ENCODE data around the gene VAV3.

Gene VAV3

DNA sequence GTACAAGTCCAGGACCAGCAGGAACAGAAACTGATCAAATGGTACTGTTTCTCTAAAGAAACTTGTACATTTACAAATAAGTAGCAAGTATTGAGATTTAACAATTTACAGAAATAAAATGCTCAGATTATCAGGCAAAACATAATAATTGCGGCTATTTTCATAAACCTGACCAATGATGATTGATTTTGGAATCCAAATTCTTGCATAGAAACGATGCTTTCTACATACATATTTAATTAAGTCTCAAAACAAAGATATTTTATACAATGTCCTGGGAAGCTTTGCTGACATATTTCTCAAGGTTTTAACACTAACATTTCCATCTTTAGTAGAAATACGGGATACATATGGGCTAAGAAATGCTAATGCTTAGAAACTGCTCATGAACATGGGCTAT is 157.1 kb downstream of the VAV3 start:
- no peak overlapping the region for H3K4me3 ChIP-seq (ENCODE audit: low read depth, low read length)
- no peak for TF ChIP-seq CTCF (IDR thresholded peaks at IDR 0.05; ENCODE audit: low read depth, low read length)

DNA sequence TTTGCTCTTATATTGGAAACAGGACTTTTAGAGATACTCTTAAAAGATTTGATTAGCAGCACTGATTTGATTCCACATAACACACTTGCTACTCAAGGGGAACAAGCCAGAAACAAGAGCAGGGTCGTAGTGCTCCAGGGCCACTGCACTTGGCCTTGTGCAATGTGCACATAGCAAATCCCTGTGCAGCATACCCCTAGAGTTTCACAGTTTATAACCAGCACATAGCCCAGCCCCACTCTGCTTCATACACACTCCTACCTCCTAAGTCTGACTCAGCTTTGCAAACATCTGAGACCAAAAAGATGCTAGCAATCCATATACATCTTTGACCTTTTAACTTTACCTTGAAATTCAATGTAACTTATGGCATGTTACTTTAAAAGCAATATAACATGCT is 157.6 kb downstream of the VAV3 start:
- no peak for TF ChIP-seq CTCF (IDR thresholded peaks at IDR 0.05; ENCODE audit: low read depth, low read length)
- no peak overlapping the region for H3K4me3 ChIP-seq (ENCODE audit: low read depth, low read length)

DNA sequence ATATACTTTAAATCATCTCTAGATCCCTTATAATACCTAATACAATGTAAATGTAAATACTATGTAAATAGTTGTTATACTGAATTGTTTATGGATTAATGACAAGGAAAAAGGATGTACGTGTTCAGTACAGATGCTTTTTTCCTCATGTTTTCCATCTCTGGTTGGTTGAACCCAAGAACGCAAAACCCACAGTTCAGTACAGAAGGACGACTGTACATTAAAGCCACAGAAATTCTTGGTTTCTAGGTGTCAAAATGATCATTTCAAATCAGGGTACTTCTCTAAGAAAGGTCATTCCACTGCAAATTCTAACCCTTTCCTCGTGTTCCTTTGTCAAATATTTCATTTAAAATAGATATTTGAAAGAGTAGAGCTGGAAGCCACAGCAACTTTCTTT is 158.1 kb downstream of the VAV3 start:
- no peak overlapping the region for H3K4me3 ChIP-seq (ENCODE audit: low read depth, low read length)
- TF ChIP-seq CTCF (IDR thresholded peaks at IDR 0.05; ENCODE audit: low read depth, low read length), result no peak

GRCh38 chr1:107804741-107805140 is 160.2 kb downstream of the VAV3 start:
- TF ChIP-seq CTCF (IDR thresholded peaks at IDR 0.05; ENCODE audit: low read depth, low read length), result no peak
- no peak overlapping the region for H3K4me3 ChIP-seq (ENCODE audit: low read depth, low read length)

DNA sequence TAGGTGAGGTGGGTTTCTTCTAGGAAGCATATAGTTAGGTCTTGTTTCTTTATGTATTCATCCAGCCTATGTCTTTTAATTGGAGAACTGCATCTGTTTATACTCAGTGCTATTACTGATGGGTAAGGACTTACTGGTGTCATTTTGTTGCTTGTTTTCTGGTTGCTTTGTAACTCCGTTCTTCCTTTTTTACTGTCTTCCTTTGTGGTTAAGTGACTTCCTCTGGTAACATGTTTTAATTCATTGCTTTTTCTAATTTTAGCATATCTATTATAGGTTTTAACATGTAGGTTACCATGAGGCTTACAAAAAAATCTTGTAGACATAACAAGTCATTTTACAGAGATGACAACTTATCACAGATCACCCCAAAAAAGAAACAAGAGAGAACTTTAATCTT is 160.8 kb downstream of the VAV3 start:
- no peak for TF ChIP-seq CTCF (IDR thresholded peaks at IDR 0.05; ENCODE audit: low read depth, low read length)
- no peak overlapping the region for H3K4me3 ChIP-seq (ENCODE audit: low read depth, low read length)

DNA sequence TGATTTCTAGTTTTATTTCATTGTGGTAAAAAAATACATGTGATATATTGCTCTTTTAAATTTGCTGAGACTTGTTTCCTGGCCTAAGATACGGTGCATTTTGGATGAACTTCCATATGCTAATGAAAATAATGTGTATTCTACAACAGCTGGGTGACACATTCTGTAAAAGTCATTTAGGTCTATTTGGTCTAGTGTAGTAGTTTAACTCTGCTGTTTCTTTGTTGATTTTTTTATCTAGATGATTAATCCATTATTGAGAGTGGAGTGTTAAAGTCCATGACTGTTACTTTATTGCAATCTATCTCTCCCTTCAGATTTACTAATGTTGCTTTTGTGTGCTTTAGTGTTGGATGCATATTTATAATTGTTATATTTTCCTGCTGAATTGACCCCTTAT is 161.4 kb downstream of the VAV3 start:
- no peak for TF ChIP-seq CTCF (IDR thresholded peaks at IDR 0.05; ENCODE audit: low read depth, low read length)
- H3K4me3 ChIP-seq (ENCODE audit: low read depth, low read length), result no peak overlapping the region

DNA sequence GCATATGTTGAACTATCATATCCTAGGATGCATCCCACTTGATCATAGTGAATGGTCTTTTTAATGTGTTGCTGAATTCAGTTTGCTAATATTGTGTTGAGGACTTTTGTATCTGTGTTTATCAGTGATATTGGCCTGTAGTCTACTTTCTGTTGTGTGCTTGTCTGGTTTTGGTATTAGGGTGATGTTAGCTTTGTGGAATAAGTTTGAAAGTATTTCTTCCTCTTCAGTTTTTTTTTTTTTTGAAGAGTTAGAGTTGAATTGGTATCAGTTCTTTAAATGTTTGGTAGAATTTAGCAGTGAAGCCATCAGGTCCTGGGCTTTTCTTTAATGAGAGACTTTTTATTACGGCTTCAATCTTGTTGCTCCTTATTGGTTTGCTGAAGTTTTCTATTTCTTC is 162.3 kb downstream of the VAV3 start:
- H3K4me3 ChIP-seq (ENCODE audit: low read depth, low read length), result no peak overlapping the region
- no peak for TF ChIP-seq CTCF (IDR thresholded peaks at IDR 0.05; ENCODE audit: low read depth, low read length)
